HG03139 (cell line): ENCODE measurements around the gene NTF4.

Source experiments
- ATAC-seq: cut with Tn5 transposase; IDR thresholded peaks from one replicate; pipeline ENCODE4 v1.9.1; 2021; ENCODE audit not compliant: unreplicated experiment

NTF4 gene

GRCh38 chr19:49064768-49065611 lies at the start of gene NTF4:
TSS of gene NTF4 (minus strand) at chr19:49064818. CDS start at chr19:49061997, 2,821 bp downstream.
- no peak for ATAC-seq

DNA sequence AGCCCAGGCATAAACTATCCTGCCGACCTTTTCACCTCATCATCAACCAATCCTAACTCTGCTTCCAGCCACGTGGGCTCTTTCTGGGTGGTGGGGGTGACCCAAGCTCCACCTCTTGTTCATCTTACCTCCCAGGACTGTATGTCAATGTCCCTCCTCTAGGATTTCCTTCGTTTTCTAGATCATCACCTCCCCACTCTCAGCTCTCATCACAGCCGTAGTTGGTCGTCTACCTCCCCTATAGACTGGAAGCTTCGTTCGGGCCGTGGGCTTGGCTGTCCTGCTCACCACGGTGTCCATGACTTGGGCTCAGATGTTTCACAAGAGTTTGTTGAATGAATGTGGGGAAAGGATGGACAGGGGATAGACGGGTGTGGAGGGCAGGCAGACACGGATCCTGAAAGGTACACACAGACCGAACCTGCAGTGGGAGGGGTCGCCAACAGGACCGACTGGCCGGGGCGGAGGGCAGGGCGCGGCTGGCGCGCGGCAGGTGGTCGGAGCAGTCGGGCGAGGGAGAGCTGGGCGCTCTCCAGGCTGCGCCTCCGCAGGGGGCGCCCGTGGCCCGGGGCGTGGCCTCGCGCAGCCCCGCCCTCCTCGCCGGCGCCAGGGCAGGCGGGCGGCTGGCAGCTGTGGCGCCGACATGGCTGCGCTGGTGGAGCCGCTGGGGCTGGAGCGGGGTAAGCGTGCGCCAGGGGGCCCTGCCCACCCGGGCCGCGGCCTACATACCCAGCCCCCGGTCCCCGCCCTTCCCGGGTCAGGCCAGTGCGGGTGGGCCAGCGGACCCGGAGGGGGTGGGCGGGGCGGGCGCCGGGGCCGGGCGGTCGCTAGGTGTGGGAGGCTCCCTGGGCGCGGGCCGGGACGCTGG lies 49.4 kb upstream of the NTF4 start, which contains the start of gene LIN7B:
Gene LIN7B (plus strand): TSS at position 609 of the 868 bp plus-strand sequence. CDS start 35 bp downstream, at position 644.
- ATAC-seq = peak; percentile 44

DNA sequence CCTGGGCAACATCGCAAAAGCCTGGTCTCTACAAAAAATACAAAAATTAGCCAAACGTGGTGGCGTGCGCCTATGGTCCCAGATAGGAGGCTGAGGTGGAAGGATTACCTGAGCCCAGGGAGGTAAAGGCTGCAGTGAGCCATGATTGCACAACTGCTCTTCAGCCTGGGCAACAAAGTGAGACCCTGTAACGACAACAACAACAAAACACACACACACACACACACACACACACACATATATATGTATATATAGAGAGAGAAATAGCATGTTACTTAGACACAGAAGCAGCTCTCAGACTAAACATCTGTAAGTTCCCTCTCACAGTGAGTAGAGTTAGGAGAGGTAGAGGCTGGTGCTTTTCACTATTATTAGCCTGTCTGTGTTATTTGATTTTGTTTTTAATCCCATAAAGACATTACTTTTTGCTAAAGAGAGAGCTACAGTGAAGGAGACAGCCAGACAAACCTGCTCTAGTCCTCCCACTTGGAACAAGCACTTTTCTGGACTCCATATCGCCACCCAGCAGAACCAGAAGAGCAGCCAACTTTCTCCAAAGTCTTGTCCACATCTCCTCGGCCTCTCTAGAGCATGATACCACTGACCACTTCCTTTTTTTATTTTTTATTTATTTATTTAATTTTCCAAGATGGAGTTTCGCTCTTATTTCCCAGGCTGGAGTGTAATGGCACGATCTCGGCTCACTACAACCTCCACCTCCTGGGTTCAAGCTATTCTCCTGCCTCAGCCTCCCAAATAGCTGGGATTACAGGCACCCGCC lies 46.8 kb upstream of the NTF4 start:
- ATAC-seq = no peak

DNA sequence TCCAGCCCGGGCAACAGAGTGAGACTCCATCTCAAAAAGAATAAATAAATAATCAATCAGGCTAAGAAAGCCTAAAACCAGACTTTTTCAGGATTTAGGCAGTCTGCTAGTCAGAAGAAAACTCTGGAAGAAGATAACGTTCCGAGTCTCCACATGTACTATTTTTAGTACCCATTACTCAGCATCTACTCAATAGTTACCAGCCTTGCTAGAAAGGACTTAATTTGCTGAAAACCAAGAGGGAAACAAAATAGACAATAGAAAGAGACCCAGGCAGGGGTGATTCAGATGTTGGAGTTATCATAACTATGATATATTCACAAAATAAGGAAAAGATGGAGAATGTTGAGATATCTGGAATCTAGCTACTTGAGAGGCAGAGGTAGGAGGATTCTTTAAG lies 45.9 kb upstream of the NTF4 start:
- no peak for ATAC-seq

- no peak for ATAC-seq
Measured at GRCh38 chr19:49109569-49110233, 45.1 kb upstream of the NTF4 start.

DNA sequence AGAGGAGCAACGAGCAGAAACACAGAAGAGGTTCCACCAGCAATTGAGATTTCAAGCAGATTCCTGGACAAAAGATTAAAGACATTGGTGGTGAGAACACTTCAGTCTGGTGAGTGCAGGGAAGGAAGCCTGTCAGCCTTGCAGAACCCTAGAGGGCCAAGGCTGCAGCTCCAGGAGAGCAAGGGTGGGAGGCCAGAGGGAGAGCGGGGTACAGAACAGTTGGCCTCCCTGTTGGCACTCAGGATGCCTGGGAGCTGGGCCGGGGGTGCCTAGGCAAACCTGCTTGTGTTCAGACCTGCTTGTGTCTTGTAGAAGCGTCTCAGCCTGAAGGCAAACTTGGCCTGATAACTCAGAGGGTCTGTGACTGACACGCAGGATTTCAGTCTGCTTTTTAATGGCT lies 44.4 kb upstream of the NTF4 start:
- ATAC-seq = no peak

DNA sequence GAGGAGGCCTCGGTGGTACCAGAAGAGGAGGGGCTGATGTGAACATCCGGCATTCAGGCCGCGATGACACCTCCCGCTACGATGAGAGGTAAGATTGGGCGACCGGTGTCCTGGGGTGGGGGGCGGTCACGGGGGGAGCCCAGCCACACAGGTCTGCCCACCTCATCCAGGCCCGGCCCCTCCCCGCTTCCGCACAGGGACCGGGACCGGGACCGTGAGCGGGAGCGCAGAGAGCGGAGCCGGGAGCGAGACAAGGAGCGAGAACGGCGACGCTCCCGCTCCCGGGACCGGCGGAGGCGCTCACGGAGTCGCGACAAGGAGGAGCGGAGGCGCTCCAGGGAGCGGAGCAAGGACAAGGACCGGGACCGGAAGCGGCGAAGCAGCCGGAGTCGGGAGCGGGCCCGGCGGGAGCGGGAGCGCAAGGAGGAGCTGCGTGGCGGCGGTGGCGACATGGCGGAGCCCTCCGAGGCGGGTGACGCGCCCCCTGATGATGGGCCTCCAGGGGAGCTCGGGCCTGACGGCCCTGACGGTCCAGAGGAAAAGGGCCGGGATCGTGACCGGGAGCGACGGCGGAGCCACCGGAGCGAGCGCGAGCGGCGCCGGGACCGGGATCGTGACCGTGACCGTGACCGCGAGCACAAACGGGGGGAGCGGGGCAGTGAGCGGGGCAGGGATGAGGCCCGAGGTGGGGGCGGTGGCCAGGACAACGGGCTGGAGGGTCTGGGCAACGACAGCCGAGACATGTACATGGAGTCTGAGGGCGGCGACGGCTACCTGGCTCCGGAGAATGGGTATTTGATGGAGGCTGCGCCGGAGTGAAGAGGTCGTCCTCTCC lies 43.2 kb upstream of the NTF4 start:
- no peak for ATAC-seq

DNA sequence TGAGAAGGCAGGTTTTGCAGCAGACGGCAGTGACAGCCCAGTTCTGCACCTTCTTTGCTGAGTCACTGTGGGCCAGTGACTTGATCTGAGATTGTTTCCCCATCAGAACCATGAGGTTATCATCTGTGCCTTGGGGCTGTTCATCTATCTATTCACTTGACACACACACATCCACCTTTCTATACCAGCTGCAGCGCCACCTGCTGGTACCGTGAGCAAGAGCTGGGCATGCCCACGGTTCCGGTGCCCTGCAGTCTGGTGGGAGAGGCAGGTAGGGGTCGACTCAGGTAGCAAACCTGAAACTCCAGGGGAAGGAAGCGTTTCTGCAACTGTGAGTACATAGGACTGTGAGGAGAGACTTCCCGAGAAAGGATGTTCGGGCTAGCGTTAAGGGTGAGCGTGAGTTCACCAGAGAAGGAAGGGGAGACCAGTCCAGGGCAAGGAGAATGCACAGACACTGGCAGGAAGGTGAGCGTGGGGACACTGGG lies 42.1 kb upstream of the NTF4 start:
- ATAC-seq = no peak

DNA sequence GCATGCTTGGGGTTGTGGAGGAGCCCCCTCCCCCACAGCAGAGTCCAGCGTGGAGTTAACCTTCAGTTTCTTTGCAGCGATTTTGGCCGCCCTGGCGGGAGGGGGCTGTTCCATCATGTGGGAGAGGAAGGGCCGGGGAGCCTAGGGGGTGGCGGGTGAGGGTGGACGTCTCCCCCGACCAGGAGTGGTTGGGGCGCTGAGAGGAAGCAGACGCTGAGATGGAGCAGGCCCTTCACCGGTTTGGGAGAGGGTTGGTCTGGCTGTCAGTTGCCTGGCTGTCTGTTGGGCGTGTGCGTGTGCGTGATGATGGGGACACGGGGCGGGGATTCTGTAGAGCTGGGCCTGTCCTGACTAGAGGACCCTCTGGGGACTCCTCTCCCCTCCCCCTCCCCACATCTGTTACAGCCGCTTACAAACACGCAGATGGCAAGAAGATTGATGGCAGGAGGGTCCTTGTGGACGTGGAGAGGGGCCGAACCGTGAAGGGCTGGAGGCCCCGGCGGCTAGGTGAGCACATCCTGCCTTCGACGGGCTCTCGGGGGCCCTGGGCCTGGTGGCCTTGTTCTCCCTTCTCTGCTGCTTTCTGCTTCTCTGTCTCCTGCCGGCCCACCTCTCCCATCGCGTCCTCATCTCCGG lies 39.7 kb upstream of the NTF4 start:
- ATAC-seq = no peak

- no peak for ATAC-seq
Measured at GRCh38 chr19:49103331-49104085, 38.9 kb upstream of the NTF4 start.

DNA sequence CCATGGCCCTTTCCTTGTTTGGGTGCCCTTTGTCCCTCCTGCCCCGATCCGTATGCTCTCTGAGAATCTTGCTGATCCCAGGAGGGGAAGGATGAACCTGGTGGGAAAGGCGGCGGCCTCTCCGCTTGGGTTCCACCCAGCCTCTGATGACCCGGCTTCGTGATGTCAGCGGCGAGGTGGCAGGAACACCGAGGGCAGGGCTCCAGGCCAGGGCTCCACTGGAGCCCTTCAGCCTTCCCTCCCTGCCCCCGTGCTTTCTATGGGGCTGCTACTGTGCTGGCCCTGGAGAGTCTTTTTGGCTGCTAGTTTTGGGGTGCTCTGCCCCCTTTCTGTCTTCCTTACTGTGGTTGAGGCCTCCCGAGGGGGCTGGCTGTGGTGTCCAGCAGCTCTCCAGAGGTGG lies 37.7 kb upstream of the NTF4 start:
- no peak for ATAC-seq

DNA sequence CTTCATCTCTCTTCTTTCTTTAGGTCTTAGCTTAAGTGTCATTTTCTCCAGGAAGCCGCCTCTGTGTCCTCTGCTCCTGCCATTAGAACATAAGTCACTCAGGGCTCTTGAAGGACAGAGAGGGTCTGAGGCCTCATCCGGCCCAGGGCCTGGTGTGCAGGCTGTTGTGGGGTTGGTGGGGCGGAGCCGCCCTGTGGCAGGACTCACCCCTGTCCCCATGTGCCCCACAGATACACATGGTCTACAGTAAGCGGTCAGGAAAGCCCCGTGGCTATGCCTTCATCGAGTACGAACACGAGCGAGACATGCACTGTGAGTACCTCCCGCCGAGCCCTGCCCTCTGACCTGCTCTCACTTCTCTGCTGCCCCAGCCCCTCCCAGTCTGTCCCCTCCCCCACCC lies 36.5 kb upstream of the NTF4 start:
- no peak for ATAC-seq

- no peak for ATAC-seq
Measured at GRCh38 chr19:49098795-49099194, 34.2 kb upstream of the NTF4 start.

GRCh38 chr19:49097453-49098288 lies 33.1 kb upstream of the NTF4 start:
- no peak for ATAC-seq

GRCh38 chr19:49094505-49095482 lies 30.2 kb upstream of the NTF4 start:
- ATAC-seq = no peak

DNA sequence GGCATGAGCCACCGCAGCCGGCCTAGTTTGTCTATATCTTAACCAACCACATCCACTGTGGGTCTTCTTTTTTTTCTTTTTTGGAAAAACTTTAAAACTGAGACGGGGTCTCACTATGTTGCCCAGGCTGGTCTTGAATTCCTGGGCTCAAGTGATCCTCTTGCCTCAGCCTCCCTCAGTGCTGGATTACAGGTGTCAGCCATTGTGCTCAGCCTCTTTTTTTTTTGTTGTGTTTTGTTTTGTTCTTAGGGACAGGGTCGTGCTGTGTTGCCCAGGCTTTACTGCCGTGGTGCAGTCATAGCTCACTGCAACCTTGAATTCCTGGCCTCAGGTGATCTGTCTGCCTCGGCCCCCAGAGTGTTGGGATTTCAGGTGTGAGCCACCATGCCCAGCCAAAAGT lies 28.1 kb upstream of the NTF4 start:
- ATAC-seq = no peak
